ENCODE data around the gene SLC13A3. TPM values are rescaled to one million over a fixed set of nuclear protein-coding genes. Genes with fewer than 3 reads are reported as not detected.
A peak's percentile ranks its signal among the peaks of the same experiment; 100 is the strongest.

SLC13A3 gene
- total RNA-seq, 3 donors from 2014 or later = 0.27 to 0.54 TPM; not detected in 1

DNA sequence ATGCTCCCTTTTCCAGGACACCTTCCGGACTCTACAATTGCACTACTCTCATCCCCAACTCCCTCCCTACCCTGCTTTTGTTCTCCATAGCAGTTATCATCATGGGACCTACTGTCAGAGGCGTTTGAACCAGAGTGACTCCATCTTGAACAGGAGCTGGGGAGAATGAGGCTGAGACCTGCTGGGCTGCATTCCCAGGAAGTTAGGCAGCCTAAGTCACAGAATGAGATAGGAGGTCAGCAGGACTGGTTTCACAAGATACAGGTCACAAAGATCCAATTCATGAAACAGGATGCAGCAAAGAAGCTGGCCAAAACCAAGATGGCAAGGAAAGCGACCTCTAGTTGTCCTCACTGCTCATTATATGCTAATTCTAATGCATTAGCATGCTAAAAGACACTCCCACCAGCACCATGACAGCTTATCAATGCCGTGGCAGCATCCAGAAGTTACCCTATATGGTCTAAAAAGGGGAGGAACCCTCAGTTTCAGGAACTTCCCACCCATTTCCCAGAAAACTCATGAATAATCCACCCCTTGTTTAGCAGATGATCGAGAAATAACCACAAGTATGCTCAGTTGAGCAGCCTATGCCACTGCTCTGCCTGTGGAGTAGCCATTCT, 15.6 kb downstream of the SLC13A3 start:
- intact Hi-C loops (cut with DNase I, micrococcal nuclease) = no loop called here
- H3K4me1 ChIP-seq (ENCODE audit: low read depth) = no peaks in the 10 kb centered on the region
- no peak for TF ChIP-seq CTCF (IDR thresholded peaks at IDR 0.05)
- ATAC-seq (no peak), DNase-seq (no peak)
- H3K36me3 ChIP-seq (ENCODE audit: low read depth) = no peaks in the 10 kb centered on the region
- H3K4me3 ChIP-seq = no peak overlapping the region
- no peaks in the 10 kb centered on the region for H3K9me3 ChIP-seq

- intact Hi-C loops (cut with DNase I, micrococcal nuclease) = no loop called here
- no peak for ATAC-seq
- Histone ChIP-seq H3K9me3 (peaks cover 7% of the 10 kb centered on the region), H3K36me3 (ENCODE audit: low read depth) (no peaks in the 10 kb centered on the region), H3K4me3 (no peak overlapping the region), H3K4me1 (ENCODE audit: low read depth) (no peaks in the 10 kb centered on the region)
- no peak for DNase-seq
- no peak for TF ChIP-seq CTCF (IDR thresholded peaks at IDR 0.05)
Measured at GRCh38 chr20:46634528-46634927, 16.7 kb downstream of the SLC13A3 start.

DNA sequence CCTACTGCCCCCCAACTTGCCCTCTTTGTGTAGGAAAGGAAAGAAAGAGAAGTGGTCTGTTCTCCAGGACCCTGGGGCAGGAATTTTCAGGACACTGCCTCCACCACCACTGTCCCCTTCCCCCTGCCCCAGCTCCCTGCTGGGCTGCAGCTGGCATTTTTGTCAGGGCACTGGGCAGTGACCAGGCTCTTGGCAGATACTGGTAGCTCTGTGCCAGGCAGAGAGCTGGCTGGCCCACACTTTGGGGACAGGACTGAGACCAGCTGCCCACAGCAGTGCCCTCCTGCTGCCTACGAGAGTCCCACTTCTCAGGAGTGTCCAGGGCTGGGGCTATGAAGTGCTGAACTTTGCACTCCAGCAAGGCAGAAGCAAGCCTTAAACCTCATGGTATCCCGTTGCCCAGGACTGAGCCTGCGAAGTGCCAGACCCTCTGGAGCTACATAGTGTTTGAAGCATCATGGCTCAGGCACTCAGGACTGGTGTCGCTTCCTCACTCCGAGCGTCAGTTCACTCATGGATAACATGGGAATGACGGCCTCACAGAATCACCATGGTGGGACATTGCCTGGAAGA, 19.3 kb downstream of the SLC13A3 start:
- intact Hi-C loops (cut with DNase I, micrococcal nuclease) = no loop called here
- no peak for TF ChIP-seq CTCF (IDR thresholded peaks at IDR 0.05)
- no peaks in the 10 kb centered on the region for H3K36me3 ChIP-seq (ENCODE audit: low read depth)
- DNase-seq (no peak), ATAC-seq (no peak)
- H3K4me3 ChIP-seq = no peak overlapping the region
- no peaks in the 10 kb centered on the region for H3K4me1 ChIP-seq (ENCODE audit: low read depth)
- peaks cover 9% of the 10 kb centered on the region for H3K9me3 ChIP-seq

GRCh38 chr20:46631212-46631869, 19.9 kb downstream of the SLC13A3 start:
- ATAC-seq (peak; percentile 65), DNase-seq (no peak)
- intact Hi-C loops (cut with DNase I, micrococcal nuclease) = no loop called here
- no peak for TF ChIP-seq CTCF (IDR thresholded peaks at IDR 0.05)
- Histone ChIP-seq H3K9me3 (peaks cover 9% of the 10 kb centered on the region), H3K4me3 (no peak overlapping the region), H3K4me1 (ENCODE audit: low read depth) (no peaks in the 10 kb centered on the region), H3K36me3 (ENCODE audit: low read depth) (no peaks in the 10 kb centered on the region)

DNA sequence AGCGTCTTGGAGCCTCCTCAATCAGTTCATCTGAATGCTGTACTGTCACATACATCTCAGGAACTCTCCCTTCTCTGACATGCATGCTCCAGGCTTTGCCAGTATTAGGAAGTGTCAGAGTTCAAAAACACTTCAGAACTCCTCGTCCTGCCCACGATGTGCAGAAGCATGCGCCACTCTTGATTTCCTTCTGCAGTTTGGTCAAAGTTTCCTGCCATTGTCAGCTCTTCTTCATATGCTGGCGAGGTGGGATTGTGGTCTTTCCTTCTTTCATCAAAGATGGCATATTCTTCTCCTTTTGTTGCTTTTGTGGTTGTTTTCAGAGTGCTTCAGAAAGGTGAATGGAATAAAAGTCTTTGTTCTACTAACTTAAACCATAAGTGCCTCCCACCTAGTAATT, 21.0 kb downstream of the SLC13A3 start:
- H3K4me3 ChIP-seq = no peak overlapping the region
- H3K4me1 ChIP-seq (ENCODE audit: low read depth) = no peaks in the 10 kb centered on the region
- intact Hi-C loops (cut with DNase I, micrococcal nuclease) = no loop called here
- no peak for ATAC-seq
- no peak for DNase-seq
- peaks cover 9% of the 10 kb centered on the region for H3K9me3 ChIP-seq
- TF ChIP-seq CTCF (IDR thresholded peaks at IDR 0.05) = no peak
- H3K36me3 ChIP-seq (ENCODE audit: low read depth) = no peaks in the 10 kb centered on the region

All from mucosa of descending colon (tissue), 3 donors.